Neural cell (in vitro differentiated cells): ENCODE results near the gene ZNRF4. TPM values are rescaled to one million over a fixed set of nuclear protein-coding genes. Genes with fewer than 3 reads are reported as not detected.

Experiments used
- polyA plus RNA-seq: library from polyadenylated mRNA; depleted of rRNA; stranded (reverse); fragments of >200 nt; gene quantifications from 2 replicates; pipeline ENCODE4 v1.2.3, GENCODE V29; 2014

Gene ZNRF4
- polyA plus RNA-seq, 1 donor from 2014 or later = not detected

Other genes starting within 250 kb of the ZNRF4 start
- gene PTPRS, start 114.6 kb upstream of the ZNRF4 start, polyA plus RNA-seq = 121 and 144 TPM in 2 replicates
- gene TINCR, start 112.5 kb downstream of the ZNRF4 start, polyA plus RNA-seq = 0.50 and 2.0 TPM in 2 replicates
- gene SAFB2, start 167.4 kb downstream of the ZNRF4 start, polyA plus RNA-seq = 38.8 and 40.1 TPM in 2 replicates
- gene SAFB, start 167.7 kb downstream of the ZNRF4 start, polyA plus RNA-seq = 67.3 and 89.8 TPM in 2 replicates
- 46.0 and 52.3 TPM in 2 replicates for gene MICOS13, start 225.1 kb downstream of the ZNRF4 start, polyA plus RNA-seq
- 170 and 223 TPM in 2 replicates for gene HSD11B1L, start 225.6 kb downstream of the ZNRF4 start, polyA plus RNA-seq
- 358 and 452 TPM in 2 replicates for gene RPL36, start 234.9 kb downstream of the ZNRF4 start, polyA plus RNA-seq